ENCODE data around the gene SDC3. TPM values are rescaled to one million over a fixed set of nuclear protein-coding genes. Genes with fewer than 3 reads are reported as not detected.

Gene SDC3
- total and polyA plus RNA-seq, 7 donors: 3.3 to 11.6 (median 6.8) TPM

DNA sequence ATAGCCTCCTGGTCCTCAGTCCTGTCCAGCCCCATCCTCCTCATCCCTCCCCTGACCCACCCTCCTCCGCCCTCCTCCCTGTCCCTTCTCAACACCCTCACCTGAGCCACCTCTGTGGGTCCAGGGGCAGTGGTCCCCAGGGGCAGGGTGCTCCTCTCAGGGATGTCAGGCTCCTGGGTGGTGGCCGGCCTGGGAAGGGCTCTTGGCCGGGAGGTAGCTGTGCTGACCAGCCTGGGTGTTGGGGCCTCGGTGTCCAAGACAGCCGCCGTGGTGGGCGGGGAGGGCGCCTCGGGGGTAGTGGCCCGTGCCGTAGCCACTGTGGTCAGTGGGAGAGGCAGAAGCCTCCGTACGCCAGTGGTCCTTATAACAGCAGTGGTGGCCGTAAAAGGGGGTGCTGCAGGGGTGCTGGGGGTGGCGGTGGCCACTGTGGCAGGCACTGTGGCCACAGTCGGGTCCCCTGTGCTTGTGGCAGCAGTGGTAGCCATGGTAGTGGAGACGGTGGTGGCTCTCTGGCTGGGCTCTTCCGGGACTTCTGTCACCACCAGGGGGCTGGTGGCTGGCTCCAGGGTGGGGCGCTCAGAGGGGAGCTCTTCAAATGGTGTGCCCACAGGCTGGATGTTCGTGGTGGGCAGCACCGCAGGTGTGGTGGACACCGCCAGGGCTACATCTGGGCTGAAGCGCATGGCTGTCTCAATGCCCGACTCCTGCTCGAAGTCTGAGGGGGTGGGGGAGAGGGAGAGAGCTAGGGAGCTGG is 31.9 kb downstream of the SDC3 start:
- H3K4me3 ChIP-seq: no peak overlapping the region
- peaks cover 0 to 6% (median 0%) of the 10 kb centered on the region in 3 donors for H3K27me3 ChIP-seq (ENCODE audit: insufficient read depth in 3 of 3, low read length in 2 of 3)
- no peak for TF ChIP-seq CTCF (IDR thresholded peaks at IDR 0.05)
- no peak overlapping the region for H3K27ac ChIP-seq
- peaks cover 0 to 2% of the 10 kb centered on the region in 2 donors for H3K36me3 ChIP-seq (ENCODE audit: insufficient read depth in 1 of 2, low read depth in 1 of 2)
- 91 to 93% (median 92%) methylated on average over 25 of the region's 25 CpGs for WGBS, 3 donors
- ATAC-seq (no peak), DNase-seq (no peak)
- intact Hi-C loops (cut with DNase I): no loop called here
- H3K9me3 ChIP-seq: no peaks in the 10 kb centered on the region
- H3K4me1 ChIP-seq: no peaks in the 10 kb centered on the region

GRCh38 chr1:30875916-30876315 is 32.6 kb downstream of the SDC3 start:
- Histone ChIP-seq H3K9me3 (no peaks in the 10 kb centered on the region), H3K4me3 (no peak overlapping the region), H3K4me1 (no peaks in the 10 kb centered on the region), H3K27me3 (ENCODE audit: insufficient read depth in 3 of 3, low read length in 2 of 3) (peaks cover 0 to 6% (median 0%) of the 10 kb centered on the region in 3 donors), H3K36me3 (ENCODE audit: insufficient read depth in 1 of 2, low read depth in 1 of 2) (peaks cover 0 to 2% of the 10 kb centered on the region in 2 donors), H3K27ac (no peak overlapping the region)
- DNase-seq (no peak), ATAC-seq (no peak)
- WGBS, 3 donors: 73 to 79% (median 77%) methylated on average over 11 of the region's 11 CpGs
- intact Hi-C loops (cut with DNase I): no loop called here
- no peak for TF ChIP-seq CTCF (IDR thresholded peaks at IDR 0.05)

GRCh38 chr1:30875197-30875596 is 33.4 kb downstream of the SDC3 start:
- ATAC-seq (no peak), DNase-seq (no peak)
- intact Hi-C loops (cut with DNase I): no loop called here
- Histone ChIP-seq H3K27ac (no peak overlapping the region), H3K36me3 (ENCODE audit: insufficient read depth in 1 of 2, low read depth in 1 of 2) (peaks cover 0 to 2% of the 10 kb centered on the region in 2 donors), H3K27me3 (ENCODE audit: insufficient read depth in 3 of 3, low read length in 2 of 3) (peaks cover 0 to 6% (median 0%) of the 10 kb centered on the region in 3 donors), H3K4me1 (no peaks in the 10 kb centered on the region), H3K4me3 (no peak overlapping the region), H3K9me3 (no peaks in the 10 kb centered on the region)
- TF ChIP-seq CTCF (IDR thresholded peaks at IDR 0.05): no peak
- WGBS, 3 donors: 75 to 84% (median 80%) methylated on average over 6 of the region's 6 CpGs

GRCh38 chr1:30874176-30874575 is 34.4 kb downstream of the SDC3 start:
- Histone ChIP-seq H3K27ac (no peak overlapping the region), H3K4me3 (no peak overlapping the region), H3K36me3 (ENCODE audit: insufficient read depth in 1 of 2, low read depth in 1 of 2) (peaks cover 0 to 2% of the 10 kb centered on the region in 2 donors), H3K27me3 (ENCODE audit: insufficient read depth in 3 of 3, low read length in 2 of 3) (peaks cover 0 to 6% (median 0%) of the 10 kb centered on the region in 3 donors), H3K4me1 (no peaks in the 10 kb centered on the region), H3K9me3 (no peaks in the 10 kb centered on the region)
- 95 to 98% (median 97%) methylated on average over 11 of the region's 11 CpGs for WGBS, 3 donors
- no peak for ATAC-seq
- intact Hi-C loops (cut with DNase I): no loop called here
- TF ChIP-seq CTCF (IDR thresholded peaks at IDR 0.05): no peak
- no peak for DNase-seq

DNA sequence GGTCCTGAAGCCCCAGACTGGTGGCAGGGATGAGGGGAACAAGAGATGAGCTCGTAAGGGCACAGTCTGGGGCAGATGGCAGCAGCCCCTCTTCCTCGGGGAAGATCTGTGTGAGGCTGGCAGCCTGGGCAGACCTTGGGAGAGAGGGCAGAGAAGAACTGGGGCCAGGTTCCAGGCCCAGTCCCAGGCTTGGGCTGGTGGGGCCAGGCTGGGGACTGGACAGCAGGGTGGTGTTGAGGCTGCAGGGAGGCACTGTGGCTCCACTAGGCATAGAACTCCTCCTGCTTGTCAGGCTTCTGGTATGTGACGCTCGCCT is 35.7 kb downstream of the SDC3 start:
- no peak for TF ChIP-seq CTCF (IDR thresholded peaks at IDR 0.05)
- 84 to 100% (median 98%) methylated on average over 4 of the region's 4 CpGs for WGBS, 3 donors
- ATAC-seq: no peak
- H3K27me3 ChIP-seq (ENCODE audit: insufficient read depth in 3 of 3, low read length in 2 of 3): peaks cover 0 to 6% (median 0%) of the 10 kb centered on the region in 3 donors
- peaks cover 0 to 2% of the 10 kb centered on the region in 2 donors for H3K36me3 ChIP-seq (ENCODE audit: insufficient read depth in 1 of 2, low read depth in 1 of 2)
- H3K9me3 ChIP-seq: no peaks in the 10 kb centered on the region
- no peaks in the 10 kb centered on the region for H3K4me1 ChIP-seq
- H3K4me3 ChIP-seq: no peak overlapping the region
- DNase-seq: no peak
- intact Hi-C loops (cut with DNase I): no loop called here
- no peak overlapping the region for H3K27ac ChIP-seq

Data from psoas muscle (tissue), 8 donors.